OCI-LY7 (cell line): ENCODE measurements around the gene BEND7. TPM values are rescaled to one million over a fixed set of nuclear protein-coding genes. Genes with fewer than 3 reads are reported as not detected.
"Not testable (repeated sequence)": the region's sequence is repeated elsewhere in the genome, so short reads cannot be mapped to it uniquely, and the experiment has no call there.

Experiments
- BruUV-seq: library from RNA; stranded (reverse); fragments of 400-500 nt; replicated peaks from 2 replicates; lab custom pipeline; 2021; lab: Mats Ljungman, UMichigan
- CTCF ChIA-PET: fragments of 300-600 bp; sonication (Branson Sonifier 250); formaldehyde crosslinking; loops from one replicate; lab custom pipeline; 2022; ENCODE audit warnings: antibody characterized with exemption; ENCODE audit not compliant: unreplicated experiment; lab: Charles Lee
- POLR2A ChIA-PET: fragments of 300-600 bp; sonication (Branson Sonifier 250); formaldehyde crosslinking; loops from one replicate; lab custom pipeline; 2022; ENCODE audit warnings: antibody characterized with exemption; lab: Charles Lee
- DNase-seq: peaks from one replicate; pipeline ENCODE4 v3.0.0-alpha.2; 2015; ENCODE audit warnings: low spot score
- H2AFZ ChIP-seq: fragments of 200-600 bp; sonication (generic), shearing (Covaris generic); 2 replicates; pipeline ENCODE4 v1.6.1; 2014; ENCODE audit warnings: mild to moderate bottlenecking, antibody characterized with exemption, low read length, moderate library complexity
- H3K27ac ChIP-seq: fragments of 200-600 bp; sonication (generic); 2 replicates; pipeline ENCODE4 v1.5.1; 2014; ENCODE audit warnings: mixed run types, low read depth, mild to moderate bottlenecking, moderate library complexity, low read length, inconsistent platforms; ENCODE audit not compliant: poor library complexity, severe bottlenecking
- H3K36me3 ChIP-seq: fragments of 200-600 bp; sonication (generic); 2 replicates; pipeline ENCODE4 v1.6.1; 2014; ENCODE audit warnings: mild to moderate bottlenecking, antibody characterized with exemption, low read length, moderate library complexity, mixed read lengths; ENCODE audit not compliant: insufficient read depth
- H3K4me1 ChIP-seq: fragments of 200-600 bp; sonication (generic); 2 replicates; pipeline ENCODE4 v1.5.1; 2014; ENCODE audit warnings: mild to moderate bottlenecking, low read length; ENCODE audit not compliant: insufficient read depth, poor library complexity, severe bottlenecking
- H3K4me2 ChIP-seq: fragments of 200-600 bp; sonication (generic); 2 replicates; pipeline ENCODE4 v1.6.1; 2014; ENCODE audit warnings: mild to moderate bottlenecking, low read length
- H3K4me3 ChIP-seq: fragments of 200-600 bp; sonication (generic); 2 replicates; pipeline ENCODE4 v1.5.1; 2014; ENCODE audit warnings: mild to moderate bottlenecking, low read depth, low read length; ENCODE audit not compliant: poor library complexity, severe bottlenecking
- H3K79me2 ChIP-seq: fragments of 200-600 bp; sonication (generic); 2 replicates; pipeline ENCODE4 v1.6.1; 2016; ENCODE audit warnings: low read depth, mild to moderate bottlenecking, low read length, moderate library complexity, mixed read lengths; ENCODE audit not compliant: insufficient read depth
- H3K9me2 ChIP-seq: fragments of 200-600 bp; sonication (generic); 2 replicates; pipeline ENCODE4 v1.6.1; 2016; ENCODE audit warnings: mild to moderate bottlenecking, low read length, mixed read lengths; ENCODE audit not compliant: insufficient read depth
- H3K9me3 ChIP-seq: fragments of 200-600 bp; sonication (generic); 2 replicates; pipeline ENCODE4 v1.6.1; 2014; ENCODE audit warnings: mild to moderate bottlenecking, mixed run types, low read length, mixed read lengths
- H4K20me1 ChIP-seq: fragments of 200-600 bp; sonication (generic); 2 replicates; pipeline ENCODE4 v1.6.1; 2014; ENCODE audit warnings: mild to moderate bottlenecking, antibody characterized with exemption, low read length, moderate library complexity, mixed read lengths; ENCODE audit not compliant: insufficient read depth
- EZH2phosphoT487 ChIP-seq: fragments of 200-600 bp; sonication (generic); IDR thresholded peaks from 2 replicates; pipeline ENCODE4 v1.6.1; 2018; ENCODE audit warnings: low read depth, borderline replicate concordance, mild to moderate bottlenecking, mixed run types, antibody characterized with exemption, low read length, moderate library complexity, mixed read lengths
- intact Hi-C: fragments of 100-400 bp; cut with micrococcal nuclease; formaldehyde crosslinking; loops from one replicate; pipeline ENCODE4 v1.10.0; 2022; ENCODE audit not compliant: unreplicated experiment
- total RNA-seq, 2 experiments: library from RNA; depleted of rRNA in 1 of 2; stranded (reverse); fragments of >200 nt in 1 of 2; shearing (Covaris generic) in 1 of 2; gene quantifications; 2 replicates each; pipeline ENCODE4 v1.2.3, GENCODE V29; 2014 to 2022
- TF ChIP-seq, protein P1 (sequence below): fragments of 200-600 bp; sonication (generic); conservative IDR thresholded peaks from 2 replicates; pipeline ENCODE4 v1.5.1; 2014; ENCODE audit warnings: mild to moderate bottlenecking, antibody characterized with exemption, low read length, moderate library complexity, mixed read lengths

BEND7 gene
- total RNA-seq, 2 experiments from 2014 or later: not detected

DNA sequence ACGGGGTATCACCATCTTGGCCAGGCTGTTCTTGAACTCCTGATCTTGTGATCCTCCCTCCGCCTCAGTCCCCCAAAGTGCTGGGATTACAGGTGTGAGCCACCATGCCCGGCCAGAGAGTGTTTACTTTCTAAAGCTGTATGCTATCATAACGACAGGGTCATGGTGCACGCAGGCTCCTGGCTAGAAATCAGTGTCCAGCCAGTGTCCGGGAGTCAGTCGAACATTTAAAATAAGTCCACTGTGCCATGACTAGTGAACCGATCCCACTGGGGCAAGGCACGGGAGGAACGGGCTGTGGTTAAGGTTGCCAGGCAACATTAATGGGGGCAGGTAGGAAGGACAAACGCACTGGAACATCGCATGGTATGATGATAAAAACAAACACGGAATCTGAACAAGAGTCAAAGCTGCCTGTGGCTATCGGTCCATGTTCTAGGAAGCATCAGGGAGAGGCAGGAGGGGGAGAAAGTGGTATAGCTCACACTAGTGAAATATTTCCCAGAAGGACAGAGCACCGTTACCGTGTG, 91.7 kb downstream of the BEND7 start:
- no peak for DNase-seq
- ChIA-PET CTCF (no interaction called here), POLR2A (interaction anchor here (1.0 kb wide), 1 partner anchor 21 kb away, joined by 5 read pairs; no protein-coding TSS in a partner anchor)
- H3K4me2 ChIP-seq: no peak overlapping the region
- TF ChIP-seq, protein P1, sequence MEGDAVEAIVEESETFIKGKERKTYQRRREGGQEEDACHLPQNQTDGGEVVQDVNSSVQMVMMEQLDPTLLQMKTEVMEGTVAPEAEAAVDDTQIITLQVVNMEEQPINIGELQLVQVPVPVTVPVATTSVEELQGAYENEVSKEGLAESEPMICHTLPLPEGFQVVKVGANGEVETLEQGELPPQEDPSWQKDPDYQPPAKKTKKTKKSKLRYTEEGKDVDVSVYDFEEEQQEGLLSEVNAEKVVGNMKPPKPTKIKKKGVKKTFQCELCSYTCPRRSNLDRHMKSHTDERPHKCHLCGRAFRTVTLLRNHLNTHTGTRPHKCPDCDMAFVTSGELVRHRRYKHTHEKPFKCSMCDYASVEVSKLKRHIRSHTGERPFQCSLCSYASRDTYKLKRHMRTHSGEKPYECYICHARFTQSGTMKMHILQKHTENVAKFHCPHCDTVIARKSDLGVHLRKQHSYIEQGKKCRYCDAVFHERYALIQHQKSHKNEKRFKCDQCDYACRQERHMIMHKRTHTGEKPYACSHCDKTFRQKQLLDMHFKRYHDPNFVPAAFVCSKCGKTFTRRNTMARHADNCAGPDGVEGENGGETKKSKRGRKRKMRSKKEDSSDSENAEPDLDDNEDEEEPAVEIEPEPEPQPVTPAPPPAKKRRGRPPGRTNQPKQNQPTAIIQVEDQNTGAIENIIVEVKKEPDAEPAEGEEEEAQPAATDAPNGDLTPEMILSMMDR: no peak
- H3K9me2 ChIP-seq: no peaks in the 10 kb centered on the region
- H3K36me3 ChIP-seq: no peaks in the 10 kb centered on the region
- H4K20me1 ChIP-seq: no peaks in the 10 kb centered on the region
- BruUV-seq: no TSS peak
- no peak overlapping the region for H3K27ac ChIP-seq
- intact Hi-C loops: no loop called here
- no peaks in the 10 kb centered on the region for H3K79me2 ChIP-seq
- H3K4me3 ChIP-seq: no peak overlapping the region
- no peak overlapping the region for H2AFZ ChIP-seq
- H3K9me3 ChIP-seq: no peaks in the 10 kb centered on the region
- H3K4me1 ChIP-seq: no peaks in the 10 kb centered on the region

DNA sequence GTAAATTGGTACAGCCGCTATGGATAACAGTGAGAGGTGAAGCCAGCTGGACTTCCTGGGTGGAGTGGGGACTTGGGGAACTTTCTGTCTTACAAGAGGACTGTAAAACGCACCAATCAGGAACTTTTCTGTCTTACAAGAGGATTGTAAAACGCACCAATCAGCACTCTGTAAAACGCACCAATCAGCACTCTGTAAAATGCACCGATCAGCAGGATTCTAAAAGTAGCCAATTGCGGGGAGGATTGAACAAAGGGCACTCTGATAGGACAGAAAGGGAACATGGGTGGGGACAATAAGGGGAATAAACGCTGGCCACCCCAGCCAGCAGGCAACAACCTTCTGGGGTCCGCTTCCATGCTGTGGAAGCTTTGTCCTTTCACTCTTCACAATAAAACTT, 100.9 kb downstream of the BEND7 start:
- H3K4me3 ChIP-seq, DNase-seq, H3K4me2 ChIP-seq, H3K9me3 ChIP-seq, H3K9me2 ChIP-seq, H3K27ac ChIP-seq, H2AFZ ChIP-seq, H3K79me2 ChIP-seq, BruUV-seq, H4K20me1 ChIP-seq, H3K36me3 ChIP-seq, intact Hi-C loops, CTCF ChIA-PET, H3K4me1 ChIP-seq: not testable (repeated sequence)
- POLR2A ChIA-PET: interaction anchor here (0.6 to 0.7 kb wide), 2 partner anchors 122 to 547 kb away, joined by 3 to 5 read pairs; no protein-coding TSS in a partner anchor

DNA sequence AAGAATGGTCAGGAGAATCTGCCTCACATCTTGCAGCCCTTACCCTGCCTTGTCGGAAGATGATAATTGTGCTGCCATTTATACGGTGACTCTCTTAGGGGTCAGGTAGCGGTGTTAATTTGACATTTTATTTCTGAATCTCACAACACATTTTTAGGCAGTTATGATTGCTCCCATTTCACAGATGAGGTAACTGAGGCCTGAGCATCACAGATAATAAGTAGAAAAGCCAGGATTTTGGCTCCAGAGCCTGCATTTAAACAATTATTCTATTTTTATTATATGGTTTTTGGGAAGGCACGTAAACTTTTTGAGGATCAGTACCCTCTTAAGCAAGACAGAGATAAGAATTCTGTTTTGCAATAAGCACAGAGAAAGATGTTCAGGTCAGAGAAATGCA, 103.4 kb downstream of the BEND7 start:
- DNase-seq: no peak
- no peaks in the 10 kb centered on the region for H4K20me1 ChIP-seq
- H3K4me3 ChIP-seq: no peak overlapping the region
- H3K9me2 ChIP-seq: no peaks in the 10 kb centered on the region
- H3K4me2 ChIP-seq: no peak overlapping the region
- H3K27ac ChIP-seq: no peak overlapping the region
- H3K79me2 ChIP-seq: no peaks in the 10 kb centered on the region
- ChIA-PET CTCF (no interaction called here), POLR2A (no interaction called here)
- TF ChIP-seq, protein P1: no peak
- TF ChIP-seq EZH2phosphoT487: no peak
- no peak overlapping the region for H2AFZ ChIP-seq
- H3K36me3 ChIP-seq: no peaks in the 10 kb centered on the region
- H3K9me3 ChIP-seq: no peaks in the 10 kb centered on the region
- intact Hi-C loops: no loop called here
- no TSS peak for BruUV-seq
- peaks cover 10% of the 10 kb centered on the region for H3K4me1 ChIP-seq
